CD4-positive, alpha-beta T cell treated with Interleukin-10 for 1 hour (primary cell): ENCODE measurements around the gene ABCG1.

Experiments used
- DNase-seq: peaks from one replicate; pipeline ENCODE4 v3.0.0-alpha.2; 2020

Gene ABCG1

DNA sequence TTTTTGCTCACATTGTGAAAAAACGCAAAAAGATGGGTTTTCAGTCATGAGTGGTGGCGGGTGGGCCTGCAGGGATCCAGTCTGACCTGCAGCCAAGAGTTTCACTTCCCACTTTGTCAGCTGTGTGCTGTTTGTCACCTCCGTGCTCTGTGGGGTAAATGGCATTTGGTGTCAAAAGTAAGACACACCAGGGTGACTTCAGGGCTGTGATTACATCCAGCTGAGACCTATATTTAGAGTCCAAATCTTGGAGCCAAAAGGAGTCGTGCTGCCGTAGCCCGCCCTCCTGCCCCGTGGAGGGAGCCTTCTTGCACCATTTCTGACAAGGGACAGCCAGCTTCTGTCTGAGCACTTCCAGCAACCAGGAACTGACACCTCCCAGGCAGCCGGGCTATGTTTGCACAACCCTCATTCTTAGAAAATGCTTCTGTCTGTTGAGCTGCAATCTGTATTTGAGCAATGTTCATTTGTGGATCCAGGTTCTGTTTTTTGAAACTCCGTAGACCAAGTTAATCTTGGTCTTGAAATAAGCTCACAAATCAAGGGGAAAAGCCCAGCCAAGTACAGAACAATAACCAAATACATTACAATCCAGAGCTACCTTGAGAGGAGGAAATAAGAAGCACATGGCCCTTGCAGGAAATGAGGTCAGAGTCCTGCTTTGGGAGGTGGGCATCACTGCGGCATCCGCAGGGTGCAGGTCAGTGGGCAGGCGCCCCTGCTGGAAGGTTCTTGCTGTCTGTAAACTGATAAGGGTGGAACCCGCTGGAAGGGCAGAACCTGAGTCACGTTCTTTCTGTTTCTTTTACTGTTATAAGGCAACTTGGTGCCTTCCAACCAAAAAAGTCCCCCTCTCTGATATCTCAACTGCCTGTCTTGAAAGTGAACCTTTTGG lies 14.4 kb downstream of the ABCG1 start:
- DNase-seq: peak; percentile 91

- DNase-seq: no peak
Measured at GRCh38 chr21:42234041-42234440, 15.1 kb downstream of the ABCG1 start.

GRCh38 chr21:42234464-42235241 lies 15.7 kb downstream of the ABCG1 start:
- peak; percentile 88 for DNase-seq

GRCh38 chr21:42235593-42235992 lies 16.7 kb downstream of the ABCG1 start:
- DNase-seq: no peak

GRCh38 chr21:42236014-42236413 lies 17.1 kb downstream of the ABCG1 start:
- no peak for DNase-seq

GRCh38 chr21:42236693-42237092 lies 17.8 kb downstream of the ABCG1 start:
- DNase-seq: peak; percentile 35

- no peak for DNase-seq
Measured at GRCh38 chr21:42237161-42237560, 18.2 kb downstream of the ABCG1 start.

GRCh38 chr21:42237577-42237976 lies 18.6 kb downstream of the ABCG1 start:
- DNase-seq: peak; percentile 34

- peak; percentile 81 for DNase-seq
Measured at GRCh38 chr21:42238185-42238934, 19.4 kb downstream of the ABCG1 start.

GRCh38 chr21:42239556-42239955 lies 20.6 kb downstream of the ABCG1 start:
- no peak for DNase-seq

DNA sequence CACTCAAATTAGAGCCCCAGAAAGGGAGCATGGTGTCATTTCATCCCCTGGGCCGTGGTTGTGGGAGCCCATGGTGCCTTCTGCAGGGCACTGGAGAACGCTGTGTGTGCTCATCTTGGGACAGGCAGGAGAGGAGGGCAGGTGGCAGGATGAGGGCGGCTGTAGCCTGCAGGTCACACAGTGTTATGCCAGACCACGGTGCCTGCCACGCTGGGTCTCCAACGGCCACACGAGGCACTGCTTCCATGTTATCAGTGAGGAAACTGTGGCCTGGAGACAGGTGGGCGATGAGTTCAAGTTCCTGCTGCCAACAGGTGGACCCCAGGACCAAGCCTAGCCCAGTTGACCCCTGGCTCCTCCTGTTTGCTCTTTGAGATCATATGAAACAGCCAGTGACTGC lies 21.0 kb downstream of the ABCG1 start:
- no peak for DNase-seq

- DNase-seq: no peak
Measured at GRCh38 chr21:42242611-42243010, 23.7 kb downstream of the ABCG1 start.

DNA sequence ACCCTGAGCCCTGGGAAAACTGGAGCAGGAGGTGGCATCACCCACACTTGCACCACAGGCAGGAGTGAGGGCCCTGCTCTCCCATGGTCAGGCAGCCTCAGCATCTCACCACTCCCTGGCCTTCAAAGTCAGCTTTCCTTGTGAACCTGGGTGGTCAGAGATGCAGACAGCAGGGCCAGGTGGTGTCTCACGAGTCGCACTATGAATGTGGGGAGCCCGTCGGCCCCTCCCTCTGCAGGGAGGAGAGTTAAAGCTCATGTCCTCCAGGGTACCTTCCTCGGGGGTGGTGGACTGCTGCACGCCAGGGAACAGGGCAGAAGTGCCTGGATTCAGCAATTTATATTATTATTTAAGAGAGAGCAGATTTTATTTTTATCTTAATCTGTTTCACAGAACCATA lies 24.1 kb downstream of the ABCG1 start:
- DNase-seq: no peak

- DNase-seq: no peak
Measured at GRCh38 chr21:42245331-42246193, 26.6 kb downstream of the ABCG1 start.

DNA sequence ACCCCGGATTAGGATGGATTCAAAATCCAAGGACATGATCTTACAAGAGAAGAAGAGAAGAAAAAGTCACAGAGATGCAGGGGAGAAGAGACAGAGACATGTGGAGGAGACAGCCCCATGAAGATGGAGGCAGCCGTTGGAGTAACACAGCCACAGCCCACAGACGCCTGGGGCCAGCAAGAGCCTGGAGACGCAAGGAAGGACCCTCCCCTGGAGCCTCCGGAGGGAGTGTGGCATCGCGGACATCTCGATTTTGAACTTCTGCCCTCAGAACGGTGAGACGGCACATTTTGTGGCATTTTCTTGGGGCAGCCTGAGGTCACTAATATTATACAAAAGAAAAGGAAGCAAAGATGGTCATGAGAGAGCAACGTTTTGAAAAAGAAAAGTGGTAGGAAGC lies 28.8 kb downstream of the ABCG1 start:
- DNase-seq: no peak

DNA sequence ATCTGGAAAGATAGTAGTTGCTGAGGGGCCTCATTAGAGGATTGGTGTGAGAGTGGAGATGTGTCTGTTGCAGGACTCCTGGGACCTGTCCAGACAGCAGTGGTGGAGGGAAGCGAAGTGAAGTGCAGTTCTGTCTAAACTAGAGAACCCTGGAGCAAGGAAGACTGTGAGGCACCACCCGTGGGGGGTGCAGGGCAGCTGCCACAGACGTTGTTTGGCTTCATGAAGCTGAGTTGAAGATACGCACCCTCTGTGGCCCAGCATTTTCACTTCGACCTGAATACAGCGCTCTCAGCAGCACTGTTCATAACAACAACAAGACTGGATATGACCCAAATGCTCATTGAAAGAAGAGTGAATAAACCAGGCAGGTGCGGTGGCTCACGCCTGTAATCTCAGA lies 29.3 kb downstream of the ABCG1 start:
- no peak for DNase-seq

- no peak for DNase-seq
Measured at GRCh38 chr21:42248783-42249597, 30.1 kb downstream of the ABCG1 start.

DNA sequence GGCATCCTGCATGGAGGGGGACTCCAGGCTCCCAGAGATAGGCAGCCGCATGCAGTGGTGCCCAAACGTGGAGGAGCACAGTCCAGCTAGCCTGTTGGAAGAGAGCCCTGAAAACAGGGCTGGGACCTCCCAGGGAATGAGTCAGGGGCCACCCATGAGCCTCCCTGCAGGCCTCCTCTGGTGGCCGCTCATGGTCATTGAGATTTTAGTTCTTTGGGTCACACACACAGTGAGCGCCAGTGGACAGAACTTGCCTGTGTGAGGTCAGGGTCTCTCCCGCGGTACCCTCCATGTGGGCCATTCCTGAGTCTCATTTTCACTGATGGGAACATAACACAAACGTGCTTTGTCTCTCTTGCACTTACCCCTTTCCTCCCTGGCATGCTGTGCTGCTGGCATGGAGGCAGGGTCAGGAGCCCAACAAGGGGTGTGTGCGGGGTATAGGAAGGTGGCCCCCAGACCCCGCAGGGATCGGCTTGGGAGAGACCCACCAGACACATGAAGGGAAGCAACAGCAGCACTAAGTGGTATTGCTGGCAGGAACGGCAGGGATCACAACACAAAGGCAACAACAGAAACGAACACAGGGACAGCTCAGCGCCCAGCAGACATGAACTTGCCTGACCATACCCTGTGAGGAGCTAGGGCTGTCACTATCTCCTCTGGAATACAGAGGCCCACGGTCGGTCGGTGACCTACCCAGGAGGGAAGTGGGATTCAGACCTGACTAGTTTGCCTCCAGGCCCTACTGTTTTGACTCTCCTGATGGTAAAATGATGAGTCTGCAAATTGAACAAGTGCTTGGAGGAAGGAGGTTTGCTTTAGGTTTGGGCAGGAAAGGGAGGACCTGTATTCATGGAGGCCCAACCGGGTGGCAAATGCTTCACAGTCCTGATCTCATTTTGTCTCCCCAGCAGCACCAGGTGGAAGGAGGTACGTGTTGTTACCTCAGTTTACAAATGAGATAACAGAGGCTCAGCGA lies 31.8 kb downstream of the ABCG1 start:
- no peak for DNase-seq

DNA sequence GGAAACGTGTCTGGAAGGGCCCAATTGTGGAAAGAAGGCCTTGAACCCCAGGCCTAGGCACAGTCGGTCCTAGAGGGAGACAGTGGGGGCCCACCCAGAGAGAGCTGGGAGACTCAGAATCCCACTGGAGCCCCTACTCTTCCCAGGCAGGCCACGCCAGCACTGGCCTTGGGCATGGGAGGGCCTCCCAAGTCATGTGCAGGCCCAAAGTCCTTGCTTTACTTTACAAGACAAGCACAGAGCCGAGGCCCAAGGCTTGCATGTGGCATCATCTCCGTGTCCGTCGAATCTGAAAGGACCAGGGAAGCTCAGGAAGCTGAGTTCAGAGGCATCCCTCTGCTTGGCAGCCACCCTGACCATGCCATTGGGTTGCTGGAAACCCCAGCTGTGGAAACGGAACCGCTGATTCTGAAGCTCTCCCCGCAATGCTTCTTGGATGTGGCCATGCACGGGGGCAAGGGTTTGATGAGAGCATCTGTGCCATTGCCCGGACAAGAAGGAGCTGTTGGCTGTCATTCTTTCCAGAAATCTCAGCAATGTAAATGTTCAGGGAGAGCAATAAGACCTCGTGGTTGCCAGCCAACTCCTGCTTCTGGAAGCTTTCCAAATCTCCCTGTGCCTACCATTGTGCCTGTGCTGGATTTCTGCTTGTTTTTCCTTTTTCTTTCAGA lies 32.8 kb downstream of the ABCG1 start:
- DNase-seq: no peak

DNA sequence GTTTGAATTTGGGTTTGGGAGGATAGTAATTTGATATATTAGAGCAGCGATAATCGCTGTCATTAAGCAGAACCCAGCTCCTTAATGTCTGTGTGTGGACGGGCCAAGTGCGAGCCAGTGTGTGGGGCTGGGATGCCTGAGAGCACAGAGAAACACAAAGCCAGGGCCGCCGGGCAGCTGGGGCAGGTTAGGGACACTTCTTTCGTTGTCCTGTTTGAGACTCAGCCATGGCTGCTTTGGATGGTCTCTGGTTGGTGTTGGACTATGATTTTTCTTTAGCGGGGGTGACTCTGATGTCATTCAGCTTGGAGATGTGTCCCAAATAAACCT lies 33.4 kb downstream of the ABCG1 start:
- DNase-seq: no peak
